ENCODE results near the gene BEND7. TPM values are rescaled to one million over a fixed set of nuclear protein-coding genes. Genes with fewer than 3 reads are reported as not detected.

BEND7 gene
- total and polyA plus RNA-seq, 2 of the 8 experiments (the other 6 are each of a cell fraction or from before 2014, with no cell fraction given), result 1.9 to 8.2 TPM

DNA sequence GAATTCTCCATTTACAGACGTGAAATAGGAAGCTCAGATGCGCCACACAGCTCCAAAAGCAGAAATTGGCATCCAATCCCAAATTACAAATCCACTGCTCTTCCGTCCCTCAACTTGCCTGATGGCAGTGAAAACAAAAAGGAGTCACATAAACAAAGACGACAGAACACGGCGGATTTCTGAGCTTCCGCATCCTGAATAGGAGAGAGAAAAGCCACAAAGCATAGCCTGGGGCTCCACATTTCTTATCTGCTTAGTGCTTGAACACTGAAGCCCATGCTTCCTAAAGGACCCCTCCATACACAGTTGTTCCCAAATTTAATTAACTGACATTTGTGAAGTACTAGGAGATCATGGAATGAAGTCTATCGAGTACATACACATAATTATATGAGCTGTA is 32.6 kb downstream of the BEND7 start (continued):
- TF ChIP-seq, protein P1, sequence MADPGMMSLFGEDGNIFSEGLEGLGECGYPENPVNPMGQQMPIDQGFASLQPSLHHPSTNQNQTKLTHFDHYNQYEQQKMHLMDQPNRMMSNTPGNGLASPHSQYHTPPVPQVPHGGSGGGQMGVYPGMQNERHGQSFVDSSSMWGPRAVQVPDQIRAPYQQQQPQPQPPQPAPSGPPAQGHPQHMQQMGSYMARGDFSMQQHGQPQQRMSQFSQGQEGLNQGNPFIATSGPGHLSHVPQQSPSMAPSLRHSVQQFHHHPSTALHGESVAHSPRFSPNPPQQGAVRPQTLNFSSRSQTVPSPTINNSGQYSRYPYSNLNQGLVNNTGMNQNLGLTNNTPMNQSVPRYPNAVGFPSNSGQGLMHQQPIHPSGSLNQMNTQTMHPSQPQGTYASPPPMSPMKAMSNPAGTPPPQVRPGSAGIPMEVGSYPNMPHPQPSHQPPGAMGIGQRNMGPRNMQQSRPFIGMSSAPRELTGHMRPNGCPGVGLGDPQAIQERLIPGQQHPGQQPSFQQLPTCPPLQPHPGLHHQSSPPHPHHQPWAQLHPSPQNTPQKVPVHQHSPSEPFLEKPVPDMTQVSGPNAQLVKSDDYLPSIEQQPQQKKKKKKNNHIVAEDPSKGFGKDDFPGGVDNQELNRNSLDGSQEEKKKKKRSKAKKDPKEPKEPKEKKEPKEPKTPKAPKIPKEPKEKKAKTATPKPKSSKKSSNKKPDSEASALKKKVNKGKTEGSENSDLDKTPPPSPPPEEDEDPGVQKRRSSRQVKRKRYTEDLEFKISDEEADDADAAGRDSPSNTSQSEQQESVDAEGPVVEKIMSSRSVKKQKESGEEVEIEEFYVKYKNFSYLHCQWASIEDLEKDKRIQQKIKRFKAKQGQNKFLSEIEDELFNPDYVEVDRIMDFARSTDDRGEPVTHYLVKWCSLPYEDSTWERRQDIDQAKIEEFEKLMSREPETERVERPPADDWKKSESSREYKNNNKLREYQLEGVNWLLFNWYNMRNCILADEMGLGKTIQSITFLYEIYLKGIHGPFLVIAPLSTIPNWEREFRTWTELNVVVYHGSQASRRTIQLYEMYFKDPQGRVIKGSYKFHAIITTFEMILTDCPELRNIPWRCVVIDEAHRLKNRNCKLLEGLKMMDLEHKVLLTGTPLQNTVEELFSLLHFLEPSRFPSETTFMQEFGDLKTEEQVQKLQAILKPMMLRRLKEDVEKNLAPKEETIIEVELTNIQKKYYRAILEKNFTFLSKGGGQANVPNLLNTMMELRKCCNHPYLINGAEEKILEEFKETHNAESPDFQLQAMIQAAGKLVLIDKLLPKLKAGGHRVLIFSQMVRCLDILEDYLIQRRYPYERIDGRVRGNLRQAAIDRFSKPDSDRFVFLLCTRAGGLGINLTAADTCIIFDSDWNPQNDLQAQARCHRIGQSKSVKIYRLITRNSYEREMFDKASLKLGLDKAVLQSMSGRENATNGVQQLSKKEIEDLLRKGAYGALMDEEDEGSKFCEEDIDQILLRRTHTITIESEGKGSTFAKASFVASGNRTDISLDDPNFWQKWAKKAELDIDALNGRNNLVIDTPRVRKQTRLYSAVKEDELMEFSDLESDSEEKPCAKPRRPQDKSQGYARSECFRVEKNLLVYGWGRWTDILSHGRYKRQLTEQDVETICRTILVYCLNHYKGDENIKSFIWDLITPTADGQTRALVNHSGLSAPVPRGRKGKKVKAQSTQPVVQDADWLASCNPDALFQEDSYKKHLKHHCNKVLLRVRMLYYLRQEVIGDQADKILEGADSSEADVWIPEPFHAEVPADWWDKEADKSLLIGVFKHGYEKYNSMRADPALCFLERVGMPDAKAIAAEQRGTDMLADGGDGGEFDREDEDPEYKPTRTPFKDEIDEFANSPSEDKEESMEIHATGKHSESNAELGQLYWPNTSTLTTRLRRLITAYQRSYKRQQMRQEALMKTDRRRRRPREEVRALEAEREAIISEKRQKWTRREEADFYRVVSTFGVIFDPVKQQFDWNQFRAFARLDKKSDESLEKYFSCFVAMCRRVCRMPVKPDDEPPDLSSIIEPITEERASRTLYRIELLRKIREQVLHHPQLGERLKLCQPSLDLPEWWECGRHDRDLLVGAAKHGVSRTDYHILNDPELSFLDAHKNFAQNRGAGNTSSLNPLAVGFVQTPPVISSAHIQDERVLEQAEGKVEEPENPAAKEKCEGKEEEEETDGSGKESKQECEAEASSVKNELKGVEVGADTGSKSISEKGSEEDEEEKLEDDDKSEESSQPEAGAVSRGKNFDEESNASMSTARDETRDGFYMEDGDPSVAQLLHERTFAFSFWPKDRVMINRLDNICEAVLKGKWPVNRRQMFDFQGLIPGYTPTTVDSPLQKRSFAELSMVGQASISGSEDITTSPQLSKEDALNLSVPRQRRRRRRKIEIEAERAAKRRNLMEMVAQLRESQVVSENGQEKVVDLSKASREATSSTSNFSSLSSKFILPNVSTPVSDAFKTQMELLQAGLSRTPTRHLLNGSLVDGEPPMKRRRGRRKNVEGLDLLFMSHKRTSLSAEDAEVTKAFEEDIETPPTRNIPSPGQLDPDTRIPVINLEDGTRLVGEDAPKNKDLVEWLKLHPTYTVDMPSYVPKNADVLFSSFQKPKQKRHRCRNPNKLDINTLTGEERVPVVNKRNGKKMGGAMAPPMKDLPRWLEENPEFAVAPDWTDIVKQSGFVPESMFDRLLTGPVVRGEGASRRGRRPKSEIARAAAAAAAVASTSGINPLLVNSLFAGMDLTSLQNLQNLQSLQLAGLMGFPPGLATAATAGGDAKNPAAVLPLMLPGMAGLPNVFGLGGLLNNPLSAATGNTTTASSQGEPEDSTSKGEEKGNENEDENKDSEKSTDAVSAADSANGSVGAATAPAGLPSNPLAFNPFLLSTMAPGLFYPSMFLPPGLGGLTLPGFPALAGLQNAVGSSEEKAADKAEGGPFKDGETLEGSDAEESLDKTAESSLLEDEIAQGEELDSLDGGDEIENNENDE (IDR thresholded peaks at IDR 0.05; ENCODE audit: insufficient replicate concordance, low read length), result no peak
- no peak for TF ChIP-seq FOSL1 (IDR thresholded peaks at IDR 0.05; ENCODE audit: insufficient read depth, low read depth, low read length)
- TF ChIP-seq, protein P2, sequence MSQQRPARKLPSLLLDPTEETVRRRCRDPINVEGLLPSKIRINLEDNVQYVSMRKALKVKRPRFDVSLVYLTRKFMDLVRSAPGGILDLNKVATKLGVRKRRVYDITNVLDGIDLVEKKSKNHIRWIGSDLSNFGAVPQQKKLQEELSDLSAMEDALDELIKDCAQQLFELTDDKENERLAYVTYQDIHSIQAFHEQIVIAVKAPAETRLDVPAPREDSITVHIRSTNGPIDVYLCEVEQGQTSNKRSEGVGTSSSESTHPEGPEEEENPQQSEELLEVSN (IDR thresholded peaks at IDR 0.05), result no peak
- TF ChIP-seq CEBPB (IDR thresholded peaks at IDR 0.05; ENCODE audit: low read depth, low read length), result no peak
- TF ChIP-seq TCF12 (IDR thresholded peaks at IDR 0.05; ENCODE audit: low read depth, low read length), result no peak
- TF ChIP-seq RXRA (IDR thresholded peaks at IDR 0.05; ENCODE audit: insufficient read depth, low read depth, low read length), result no peak
- TF ChIP-seq, protein P3, sequence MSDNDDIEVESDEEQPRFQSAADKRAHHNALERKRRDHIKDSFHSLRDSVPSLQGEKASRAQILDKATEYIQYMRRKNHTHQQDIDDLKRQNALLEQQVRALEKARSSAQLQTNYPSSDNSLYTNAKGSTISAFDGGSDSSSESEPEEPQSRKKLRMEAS (IDR thresholded peaks at IDR 0.05), result no peak
- TF ChIP-seq EP300 (IDR thresholded peaks at IDR 0.05; ENCODE audit: borderline replicate concordance in 1 of 2, low read depth in 2 of 2, low read length in 2 of 2), result no peak
- no peak for TF ChIP-seq JUND (IDR thresholded peaks at IDR 0.05; ENCODE audit: low read length)
- TF ChIP-seq CHD2 (IDR thresholded peaks at IDR 0.05; ENCODE audit: low read length), result no peak
- no peak for TF ChIP-seq KDM4A (IDR thresholded peaks at IDR 0.05; ENCODE audit: low read depth, low read length, severe bottlenecking)
